Measurements from ENCODE around the gene REG4. TPM values are rescaled to one million over a fixed set of nuclear protein-coding genes. Genes with fewer than 3 reads are reported as not detected.

REG4 gene
- total RNA-seq, 2 donors from 2014 or later, result 3.8 TPM; not detected in 1

DNA sequence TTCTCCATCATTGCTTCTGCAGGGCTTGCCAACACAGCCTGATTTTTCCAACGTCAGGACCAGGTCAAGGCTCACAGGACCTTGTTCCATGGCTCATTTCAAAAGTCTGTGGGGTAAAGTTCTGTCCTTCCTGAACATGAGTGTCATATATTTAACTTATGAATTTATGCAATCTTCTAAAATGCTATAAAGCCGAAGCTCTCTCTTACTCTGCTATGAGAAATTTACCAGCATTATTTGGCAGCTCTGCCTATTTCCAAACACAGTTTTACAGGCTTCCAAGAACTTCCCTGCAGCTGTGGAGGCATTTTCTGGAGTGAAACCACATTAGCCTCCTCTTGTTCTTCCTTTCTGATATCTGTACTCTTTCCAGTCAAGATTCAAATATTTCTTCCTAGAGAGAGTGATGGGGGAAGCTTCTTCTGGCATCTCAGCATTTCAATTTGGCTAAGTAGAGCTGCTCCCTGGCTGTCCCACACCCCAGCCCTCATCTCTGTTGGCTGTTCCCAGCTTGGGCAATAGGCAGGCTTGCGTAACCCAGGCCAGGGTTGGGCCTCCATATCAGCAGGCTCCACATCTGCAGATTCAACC lies 27.0 kb downstream of the REG4 start:
- TF ChIP-seq CTCF (IDR thresholded peaks at IDR 0.05), result no peak
- Histone ChIP-seq H3K36me3 (no peaks in the 10 kb centered on the region), H3K9me3 (no peaks in the 10 kb centered on the region), H3K27me3 (replicated peaks; ENCODE audit: insufficient read depth) (no peaks in the 10 kb centered on the region), H3K4me3 (no peak overlapping the region), H3K4me1 (ENCODE audit: control insufficient read depth in 1 of 2, low read depth in 2 of 2) (no peaks in the 10 kb centered on the region), H3K27ac (no peak overlapping the region)
- no peak for ATAC-seq (ENCODE audit: insufficient number of reproducible peaks, low FRiP score, low read depth)
- DNase-seq (ENCODE audit: low spot score), result no peak

GRCh38 chr1:119783354-119784185 lies 27.7 kb downstream of the REG4 start:
- no peak for DNase-seq (ENCODE audit: low spot score)
- no peak for TF ChIP-seq CTCF (IDR thresholded peaks at IDR 0.05)
- Histone ChIP-seq H3K36me3 (no peaks in the 10 kb centered on the region), H3K27ac (no peak overlapping the region), H3K27me3 (replicated peaks; ENCODE audit: insufficient read depth) (no peaks in the 10 kb centered on the region), H3K4me1 (ENCODE audit: control insufficient read depth in 1 of 2, low read depth in 2 of 2) (no peaks in the 10 kb centered on the region), H3K4me3 (no peak overlapping the region), H3K9me3 (no peaks in the 10 kb centered on the region)
- ATAC-seq (ENCODE audit: insufficient number of reproducible peaks, low FRiP score, low read depth), result no peak

- ATAC-seq (ENCODE audit: insufficient number of reproducible peaks, low FRiP score, low read depth), result no peak
Observed at GRCh38 chr1:119782631-119783325, 28.5 kb downstream of the REG4 start.

DNA sequence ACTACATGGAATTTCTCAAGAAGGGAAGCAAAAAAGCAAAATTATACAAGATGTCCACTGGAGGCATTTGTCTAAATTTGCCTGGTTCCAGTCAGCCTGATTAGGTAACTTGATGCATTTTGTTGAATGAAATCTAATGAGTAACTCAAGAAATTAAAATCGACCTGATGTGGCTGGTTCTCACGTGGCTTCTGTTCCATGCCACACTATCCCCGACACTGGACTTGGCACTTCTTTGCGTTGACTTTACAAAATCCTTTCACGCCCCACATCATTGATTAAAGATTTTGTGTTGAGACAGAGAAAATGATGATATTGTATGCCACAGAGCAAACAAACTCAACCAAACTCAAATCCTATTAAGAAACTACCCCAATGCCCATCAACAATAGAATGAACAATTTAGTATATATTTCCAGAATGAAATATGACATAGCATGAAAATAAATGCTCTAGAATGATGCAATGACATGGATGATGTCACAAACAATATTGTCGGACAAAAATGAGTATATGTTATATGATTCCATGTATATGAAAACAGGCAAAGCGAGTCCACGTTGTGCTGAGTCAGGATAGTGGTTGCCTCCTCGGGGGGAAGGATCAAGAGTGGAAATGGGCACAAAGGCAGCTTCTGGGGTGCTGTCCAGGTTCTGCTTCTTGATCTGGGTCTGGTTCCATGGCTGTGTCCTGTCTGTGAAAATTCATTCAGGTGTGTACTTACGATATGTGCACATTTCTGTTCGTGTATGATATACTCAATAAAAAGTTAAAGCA lies 29.6 kb downstream of the REG4 start:
- H3K4me3 ChIP-seq, result no peak overlapping the region
- no peaks in the 10 kb centered on the region for H3K9me3 ChIP-seq
- H3K27ac ChIP-seq, result no peak overlapping the region
- no peaks in the 10 kb centered on the region for H3K36me3 ChIP-seq
- ATAC-seq (ENCODE audit: insufficient number of reproducible peaks, low FRiP score, low read depth) (no peak), DNase-seq (ENCODE audit: low spot score) (no peak)
- no peaks in the 10 kb centered on the region for H3K27me3 ChIP-seq (replicated peaks; ENCODE audit: insufficient read depth)
- TF ChIP-seq CTCF (IDR thresholded peaks at IDR 0.05), result no peak
- no peaks in the 10 kb centered on the region for H3K4me1 ChIP-seq (ENCODE audit: control insufficient read depth in 1 of 2, low read depth in 2 of 2)

More at GRCh38 chr1:119782631-119783325, 28.5 kb downstream of the REG4 start:
- Histone ChIP-seq H3K4me3 (no peak overlapping the region), H3K27ac (no peak overlapping the region), H3K27me3 (replicated peaks; ENCODE audit: insufficient read depth) (no peaks in the 10 kb centered on the region), H3K9me3 (no peaks in the 10 kb centered on the region), H3K36me3 (no peaks in the 10 kb centered on the region), H3K4me1 (ENCODE audit: control insufficient read depth in 1 of 2, low read depth in 2 of 2) (no peaks in the 10 kb centered on the region)
- no peak for TF ChIP-seq CTCF (IDR thresholded peaks at IDR 0.05)
- DNase-seq (ENCODE audit: low spot score), result no peak
